HG03039 (cell line): ENCODE measurements around the gene EIF4E2.

Experiments used
- ATAC-seq: cut with Tn5 transposase; IDR thresholded peaks from one replicate; pipeline ENCODE4 v1.9.1; 2021; ENCODE audit warnings: mild to moderate bottlenecking, moderate library complexity; ENCODE audit not compliant: unreplicated experiment

Gene EIF4E2

GRCh38 chr2:232537079-232537478 is 13.4 kb upstream of the EIF4E2 start:
- ATAC-seq, result no peak

- no peak for ATAC-seq
These were observed 13.0 kb upstream of the EIF4E2 start for GRCh38 chr2:232537499-232537898.

GRCh38 chr2:232538671-232539070 is 11.8 kb upstream of the EIF4E2 start:
- no peak for ATAC-seq

- no peak for ATAC-seq
These were observed 10.9 kb upstream of the EIF4E2 start, which contains the start of gene CHRNG for GRCh38 chr2:232539298-232540231. CHRNG (plus strand) TSS chr2:232539692; CDS start chr2:232539748, 56 bp downstream.

GRCh38 chr2:232540441-232541041 is 9.9 kb upstream of the EIF4E2 start:
- ATAC-seq, result no peak

- no peak for ATAC-seq
These were observed 9.1 kb upstream of the EIF4E2 start for GRCh38 chr2:232541195-232541960.

- ATAC-seq, result no peak
These were observed 8.4 kb upstream of the EIF4E2 start for GRCh38 chr2:232541961-232542714.

GRCh38 chr2:232542715-232543467 is 7.6 kb upstream of the EIF4E2 start:
- ATAC-seq, result no peak

GRCh38 chr2:232543491-232543890 is 7.0 kb upstream of the EIF4E2 start:
- ATAC-seq, result no peak

- ATAC-seq, result no peak
These were observed 6.4 kb upstream of the EIF4E2 start for GRCh38 chr2:232543928-232544631.

GRCh38 chr2:232544674-232545073 is 5.8 kb upstream of the EIF4E2 start:
- no peak for ATAC-seq

GRCh38 chr2:232545511-232546375 is 4.7 kb upstream of the EIF4E2 start:
- ATAC-seq, result no peak

- ATAC-seq, result no peak
These were observed 2.5 kb upstream of the EIF4E2 start for GRCh38 chr2:232547991-232548390.

- no peak for ATAC-seq
These were observed 685 bp upstream of the EIF4E2 start for GRCh38 chr2:232549655-232550353.

GRCh38 chr2:232551250-232551638 is 755 bp downstream of the EIF4E2 start:
- no peak for ATAC-seq

- ATAC-seq, result no peak
These were observed 1.3 kb downstream of the EIF4E2 start for GRCh38 chr2:232551776-232552175.

GRCh38 chr2:232556426-232556825 is 5.9 kb downstream of the EIF4E2 start:
- ATAC-seq, result no peak
